Progenitor cell of endocrine pancreas (in vitro differentiated cells): ENCODE data around the gene DNAJC5. TPM values are rescaled to one million over a fixed set of nuclear protein-coding genes. Genes with fewer than 3 reads are reported as not detected.

Experiments
- DNase-seq: peaks from one replicate; pipeline ENCODE4 v3.0.0; 2021; ENCODE audit warnings: low spot score; ENCODE audit not compliant: unreplicated experiment
- H3K27ac Mint-ChIP-seq: 2 replicates; pipeline ENCODE4 v1.8.0; 2021; ENCODE audit warnings: mild to moderate bottlenecking, moderate library complexity, mixed read lengths
- H3K27me3 Mint-ChIP-seq: 2 replicates; pipeline ENCODE4 v1.8.0; 2021; ENCODE audit warnings: mixed read lengths
- H3K36me3 Mint-ChIP-seq: 2 replicates; pipeline ENCODE4 v1.8.0; 2022; ENCODE audit warnings: mixed read lengths; ENCODE audit not compliant: insufficient read depth
- H3K4me1 Mint-ChIP-seq: 2 replicates; pipeline ENCODE4 v1.8.0; 2021; ENCODE audit warnings: low read depth, mixed read lengths
- H3K4me3 Mint-ChIP-seq: 2 replicates; pipeline ENCODE4 v1.8.0; 2021; ENCODE audit warnings: low read depth, mild to moderate bottlenecking, moderate library complexity, mixed read lengths
- H3K9me3 Mint-ChIP-seq: 2 replicates; pipeline ENCODE4 v1.8.0; 2021; ENCODE audit warnings: low read depth, mixed read lengths
- total RNA-seq: library from RNA; stranded (reverse); gene quantifications from 2 replicates; pipeline ENCODE4 v1.2.1, GENCODE V29; 2021
- TF ChIP-seq, protein P1 (sequence below): fragments of 200-600 bp; sonication (generic); IDR thresholded peaks from one replicate; pipeline ENCODE4 v1.5.0; 2021; ENCODE audit warnings: antibody characterized with exemption, mild to moderate bottlenecking; ENCODE audit not compliant: unreplicated experiment

DNAJC5 gene
- total RNA-seq, 1 donor from 2014 or later = 41.8 TPM

DNA sequence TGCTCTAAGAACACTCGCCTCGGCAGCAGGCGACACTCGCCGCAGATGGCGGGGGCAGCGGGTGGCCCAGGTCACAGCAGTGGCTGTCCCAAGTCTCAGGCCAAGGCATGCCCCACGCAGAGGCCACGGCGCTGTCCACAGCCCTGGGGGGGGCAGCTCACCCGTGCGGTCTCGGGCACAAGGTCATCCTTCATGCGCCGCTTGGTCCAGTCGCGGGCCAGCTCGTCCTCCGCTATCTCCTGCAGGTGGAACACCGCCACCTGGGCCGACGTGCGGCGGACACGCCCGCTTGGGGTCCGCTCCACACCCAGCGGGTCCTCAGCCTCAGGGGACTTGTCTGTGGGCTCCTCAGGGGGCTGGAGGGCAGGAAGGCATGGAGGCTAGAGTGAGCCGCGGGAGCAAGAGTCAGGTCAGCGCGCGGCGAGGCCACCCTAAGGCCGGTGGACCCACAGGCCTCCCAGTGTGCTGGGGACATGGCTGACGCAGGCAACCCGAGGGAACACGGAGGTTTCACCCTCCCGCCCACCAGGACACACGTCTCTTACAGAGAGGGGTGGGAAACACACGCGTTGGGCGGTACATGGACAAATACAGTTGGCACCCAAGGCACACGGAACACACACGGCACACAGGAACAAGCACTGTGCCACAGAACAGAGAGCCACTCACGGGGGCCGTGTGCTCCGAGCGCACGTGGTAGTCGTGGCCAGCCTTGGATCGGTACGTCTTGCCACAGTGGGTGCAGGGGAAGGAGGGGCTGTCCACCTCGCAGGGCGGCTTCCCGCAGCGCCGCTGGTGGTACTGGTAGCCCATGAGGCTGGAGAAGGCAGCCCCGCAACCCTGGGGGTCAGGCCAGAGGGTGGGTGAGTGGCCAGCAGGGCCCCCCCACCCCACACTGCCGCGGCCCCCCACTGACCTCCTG lies 67.8 kb downstream of the DNAJC5 start:
- Mint-ChIP-seq H3K9me3 (no peaks in the 10 kb centered on the region), H3K27ac (no peak overlapping the region), H3K36me3 (peaks cover 11% of the 10 kb centered on the region), H3K27me3 (no peaks in the 10 kb centered on the region), H3K4me3 (no peak overlapping the region), H3K4me1 (peaks cover 1% of the 10 kb centered on the region)
- DNase-seq = no peak
- TF ChIP-seq, protein P1, sequence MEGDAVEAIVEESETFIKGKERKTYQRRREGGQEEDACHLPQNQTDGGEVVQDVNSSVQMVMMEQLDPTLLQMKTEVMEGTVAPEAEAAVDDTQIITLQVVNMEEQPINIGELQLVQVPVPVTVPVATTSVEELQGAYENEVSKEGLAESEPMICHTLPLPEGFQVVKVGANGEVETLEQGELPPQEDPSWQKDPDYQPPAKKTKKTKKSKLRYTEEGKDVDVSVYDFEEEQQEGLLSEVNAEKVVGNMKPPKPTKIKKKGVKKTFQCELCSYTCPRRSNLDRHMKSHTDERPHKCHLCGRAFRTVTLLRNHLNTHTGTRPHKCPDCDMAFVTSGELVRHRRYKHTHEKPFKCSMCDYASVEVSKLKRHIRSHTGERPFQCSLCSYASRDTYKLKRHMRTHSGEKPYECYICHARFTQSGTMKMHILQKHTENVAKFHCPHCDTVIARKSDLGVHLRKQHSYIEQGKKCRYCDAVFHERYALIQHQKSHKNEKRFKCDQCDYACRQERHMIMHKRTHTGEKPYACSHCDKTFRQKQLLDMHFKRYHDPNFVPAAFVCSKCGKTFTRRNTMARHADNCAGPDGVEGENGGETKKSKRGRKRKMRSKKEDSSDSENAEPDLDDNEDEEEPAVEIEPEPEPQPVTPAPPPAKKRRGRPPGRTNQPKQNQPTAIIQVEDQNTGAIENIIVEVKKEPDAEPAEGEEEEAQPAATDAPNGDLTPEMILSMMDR = no peak

DNA sequence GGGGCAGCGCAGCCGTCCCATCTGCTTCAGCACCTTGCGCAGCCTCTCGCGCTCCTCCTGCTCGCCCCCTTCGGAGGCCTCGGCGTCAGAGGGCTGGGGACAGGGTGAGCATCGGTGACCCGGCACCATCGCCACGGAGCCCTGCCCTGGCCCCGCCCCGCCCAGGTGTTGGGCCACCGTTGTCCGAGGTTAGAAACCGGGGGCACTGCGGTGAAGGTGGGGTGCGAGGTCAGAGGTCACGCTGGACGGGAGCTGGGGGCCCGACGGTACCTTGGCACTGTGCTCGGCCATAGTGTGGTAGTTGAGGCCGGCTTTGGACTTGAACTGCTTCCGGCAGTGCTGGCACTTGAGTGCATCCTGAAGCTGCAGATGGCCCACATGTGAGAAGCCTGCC lies 68.4 kb downstream of the DNAJC5 start:
- no peak overlapping the region for H3K4me3 Mint-ChIP-seq
- peaks cover 11% of the 10 kb centered on the region for H3K36me3 Mint-ChIP-seq
- peaks cover 2% of the 10 kb centered on the region for H3K4me1 Mint-ChIP-seq
- no peak for DNase-seq
- H3K27ac Mint-ChIP-seq = no peak overlapping the region
- TF ChIP-seq, protein P1 = no peak
- no peaks in the 10 kb centered on the region for H3K27me3 Mint-ChIP-seq
- H3K9me3 Mint-ChIP-seq = no peaks in the 10 kb centered on the region

GRCh38 chr20:63963784-63964301 lies 68.9 kb downstream of the DNAJC5 start:
- TF ChIP-seq, protein P1 = no peak
- Mint-ChIP-seq H3K4me1 (peaks cover 4% of the 10 kb centered on the region), H3K27me3 (no peaks in the 10 kb centered on the region), H3K9me3 (no peaks in the 10 kb centered on the region), H3K27ac (no peak overlapping the region), H3K36me3 (peaks cover 11% of the 10 kb centered on the region), H3K4me3 (no peak overlapping the region)
- no peak for DNase-seq

- no peak overlapping the region for H3K27ac Mint-ChIP-seq
- no peak overlapping the region for H3K4me3 Mint-ChIP-seq
- H3K27me3 Mint-ChIP-seq = no peaks in the 10 kb centered on the region
- no peak for DNase-seq
- peaks cover 11% of the 10 kb centered on the region for H3K36me3 Mint-ChIP-seq
- H3K4me1 Mint-ChIP-seq = peaks cover 6% of the 10 kb centered on the region
- TF ChIP-seq, protein P1 = no peak
- no peaks in the 10 kb centered on the region for H3K9me3 Mint-ChIP-seq
Measured at GRCh38 chr20:63964412-63964811, 69.5 kb downstream of the DNAJC5 start.

DNA sequence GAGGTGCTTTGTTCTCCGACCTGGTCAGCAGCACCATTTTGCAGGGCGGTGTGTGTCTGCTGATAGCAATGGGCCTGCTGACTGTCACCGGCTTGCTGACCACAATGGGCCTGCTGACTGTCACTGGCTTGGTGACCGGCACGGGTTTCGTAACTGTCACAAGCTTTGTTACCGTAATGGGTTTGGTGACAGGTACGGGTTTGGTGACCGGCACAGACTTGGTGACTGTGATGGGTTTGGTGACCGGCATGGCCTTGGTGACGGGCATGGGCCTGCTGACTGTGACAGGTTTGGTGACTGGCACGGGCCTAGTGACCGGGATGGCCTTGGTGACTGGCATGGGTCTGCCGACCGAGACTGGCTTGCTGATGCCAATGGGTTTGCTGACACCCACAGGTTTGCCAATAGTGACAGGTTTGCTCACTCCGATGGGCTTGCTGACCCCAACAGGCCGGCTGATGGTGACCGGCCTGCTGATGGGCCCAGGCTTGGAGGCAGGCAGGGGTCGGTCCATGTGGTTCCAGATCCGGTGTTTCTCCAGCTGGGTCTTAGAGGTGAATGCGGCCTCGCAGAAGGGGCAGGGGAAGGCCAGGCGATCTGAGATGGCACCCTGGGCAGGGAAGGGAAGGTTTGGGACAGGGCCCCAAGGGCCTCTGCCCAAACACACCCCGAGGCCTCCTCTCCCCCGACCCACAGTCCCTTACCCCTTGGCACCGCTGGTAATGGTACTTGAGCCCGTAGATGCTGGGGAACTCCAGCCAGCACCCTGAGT lies 71.4 kb downstream of the DNAJC5 start:
- peaks cover 9% of the 10 kb centered on the region for H3K36me3 Mint-ChIP-seq
- no peaks in the 10 kb centered on the region for H3K27me3 Mint-ChIP-seq
- no peaks in the 10 kb centered on the region for H3K9me3 Mint-ChIP-seq
- H3K27ac Mint-ChIP-seq = no peak overlapping the region
- H3K4me3 Mint-ChIP-seq = no peak overlapping the region
- peaks cover 6% of the 10 kb centered on the region for H3K4me1 Mint-ChIP-seq
- TF ChIP-seq, protein P1 = no peak
- DNase-seq = no peak
